Heart right ventricle (tissue), 16 donors: ENCODE measurements around the gene MCRS1. TPM values are rescaled to one million over a fixed set of nuclear protein-coding genes. Genes with fewer than 3 reads are reported as not detected.

Experiments used
- ATAC-seq, 8 donors: fragments of 200-7000 bp; cut with Tn5 transposase; one replicate each; pipeline ENCODE4 v1.9.1; 2020; ENCODE audit warnings: mild to moderate bottlenecking in 8 of 8, moderate library complexity in 8 of 8, moderate number of reproducible peaks in 1 of 8
- DNase-seq, 2 donors: peaks; one replicate each; pipeline ENCODE4 v3.0.0-alpha.2; 2020
- H3K27ac ChIP-seq, 10 donors: fragments of 200-600 bp; sonication (generic) in 2 of 10; one replicate each; pipeline versions ENCODE4 v1.5.0 to v1.8.0; 2020 to 2022; ENCODE audit warnings: mild to moderate bottlenecking in 3 of 10
- H3K27me3 ChIP-seq, 7 donors: fragments of 200-600 bp; one replicate each; pipeline ENCODE4 v1.8.0; 2021 to 2022; ENCODE audit warnings: mild to moderate bottlenecking in 2 of 7
- H3K36me3 ChIP-seq, 9 donors: fragments of 200-600 bp; sonication (generic) in 1 of 9; one replicate each; pipeline versions ENCODE4 v1.5.0 to v1.8.0; 2020 to 2022; ENCODE audit warnings: mild to moderate bottlenecking in 2 of 9
- H3K4me1 ChIP-seq, 9 donors: fragments of 200-600 bp; sonication (generic) in 1 of 9; one replicate each; pipeline versions ENCODE4 v1.5.0 to v1.8.0; 2020 to 2022; ENCODE audit warnings: mild to moderate bottlenecking in 4 of 9
- H3K4me3 ChIP-seq, 10 donors: fragments of 200-600 bp; sonication (generic) in 2 of 10; one replicate each; pipeline versions ENCODE4 v1.5.0 to v1.8.0; 2020 to 2022; ENCODE audit warnings: mild to moderate bottlenecking in 7 of 10, moderate library complexity in 2 of 10
- H3K9me3 ChIP-seq, 11 donors: fragments of 200-600 bp in 10 of 11; sonication (generic) in 2 of 11; one replicate each; pipeline versions ENCODE4 v1.5.0 to v1.8.0; 2013 to 2022; ENCODE audit warnings: mild to moderate bottlenecking in 2 of 11, control low read depth in 1 of 11, moderate library complexity in 1 of 11
- WGBS, 2 donors: extraction: QIAGEN DNeasy Blood & Tissue Kit; methylation state at CpG; one replicate each; pipeline ENCODE4 v1.1.7; 2013; ENCODE audit warnings: inconsistent platforms in 1 of 2; 5-methylcytosine and 5-hydroxymethylcytosine counted together
- intact Hi-C, 10 donors: fragments of 100-400 bp; cut with DNase I; formaldehyde crosslinking; loops; one replicate each; pipeline versions ENCODE4 v1.11.1 to v1.14.2; 2022
- polyA plus RNA-seq, 2 donors: library from polyadenylated mRNA; stranded (reverse); fragments of 200-250 nt; gene quantifications; one replicate each; pipeline ENCODE4 v1.2.3, GENCODE V29; 2013
- total RNA-seq, 10 donors: library from RNA; stranded (reverse); fragmentation: NEBNext Ultra II Directional in 3 of 10; extraction: Animal tissue kit (Norgen Biotek cat#: 25700) in 3 of 10; gene quantifications; one replicate each; pipeline versions ENCODE4 v1.2.1 to v1.2.4, GENCODE V29; 2021 to 2023
- TF ChIP-seq, protein P1 (sequence below), 9 donors: fragments of 200-600 bp; sonication (generic) in 2 of 9; IDR thresholded peaks; one replicate each; pipeline versions ENCODE4 v1.5.0 to v1.8.0; 2021 to 2022; ENCODE audit warnings: antibody characterized with exemption in 9 of 9, mild to moderate bottlenecking in 5 of 9, moderate library complexity in 1 of 9
- donor health status: Arrhythmogenic right ventricular cardiomyopathy.
- donor health status: ischemic (EF 13 %, LVEDD 7.1; RV severe dilation, severe dysfunction).
- donor health status: healthy with polysubstance abuse.
- donor health status: DM: no; HTN: yes; CAD: no.
- donor health status: DM: no; HTN: no; CAD: no.
- donor health status: ischemic (EF 25% LVEDD 6.9; RV normal size, moderate dysfunction).
- donor health status: ischemic (EF 25% LVEDD 5.7; RV mildly dilated, moderate dysfunction).
- donor health status: healthy.
- donor health status: DM: yes; HTN: yes; CAD: no.
- donor health status: Ischemic cardiomyopathy.
- donor health status: ischemic (EF 35%, LVEDD 5.7; RV mildly dilated, moderate dysfunction).
- donor health status: nonischemic (EF 11% LVEDD 7.7; RV severe dilation, severe dysfunction).
- donor health status: DM: yes; HTN: yes; CAD: no.
- donor health status: PGD.
- donor health status: ischemic (EF 29% LVEDD 5.4; RV normal size, mild dysfunction).
- donor health status: nonischemic (EF 23%, LVEDD 6.1; RV moderate dilation, normal function).

Gene MCRS1
- total and polyA plus RNA-seq, 12 donors = 72.6 to 118 (median 82.2) TPM

DNA sequence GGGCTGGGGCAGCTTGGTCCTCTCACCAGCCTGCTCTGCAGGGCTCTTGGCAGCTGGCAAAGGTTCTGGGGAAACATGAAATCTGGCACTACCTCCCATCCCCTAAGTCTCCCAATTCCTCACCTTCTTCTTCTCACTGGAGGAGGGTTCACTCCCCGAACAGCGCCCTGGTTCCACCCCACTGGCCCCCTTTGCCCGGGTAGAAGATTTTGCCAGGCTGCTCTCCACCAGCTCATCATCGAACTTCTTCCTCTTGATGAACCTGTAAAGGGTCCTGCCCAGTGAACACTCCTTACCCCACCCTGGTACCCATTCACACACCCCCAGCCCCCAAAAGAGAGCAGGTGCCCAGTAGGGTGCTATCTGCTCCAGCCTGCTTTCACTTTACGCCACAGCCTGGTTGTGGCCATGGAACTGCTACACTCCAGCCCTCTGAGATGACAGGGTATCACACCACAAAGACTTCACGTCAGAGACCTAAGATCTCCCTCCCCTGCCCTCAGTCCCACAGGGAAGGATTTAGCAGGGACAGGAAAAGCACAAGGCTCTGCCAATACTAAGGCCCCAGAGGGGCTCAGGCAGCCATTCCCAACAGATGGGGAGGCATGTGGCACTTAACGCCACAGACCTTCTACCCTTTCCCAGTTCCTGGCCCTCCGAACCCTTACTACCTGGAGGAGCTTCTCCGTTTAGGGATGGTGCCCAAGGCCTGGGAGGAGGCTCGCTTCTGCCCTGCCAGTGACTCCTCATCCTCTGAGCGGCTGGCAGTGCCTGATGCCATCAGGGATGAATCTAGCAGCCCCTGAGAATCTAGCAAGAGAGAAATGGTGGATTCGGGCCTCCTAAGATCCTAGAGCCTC, 2.3 kb downstream of the MCRS1 start:
- intact Hi-C loops = loop anchor here in 1 of 10 donors (5.0 kb wide), 1 partner anchor 503 kb away; the partner anchor contains the start of gene KMT2D
- TF ChIP-seq, protein P1, sequence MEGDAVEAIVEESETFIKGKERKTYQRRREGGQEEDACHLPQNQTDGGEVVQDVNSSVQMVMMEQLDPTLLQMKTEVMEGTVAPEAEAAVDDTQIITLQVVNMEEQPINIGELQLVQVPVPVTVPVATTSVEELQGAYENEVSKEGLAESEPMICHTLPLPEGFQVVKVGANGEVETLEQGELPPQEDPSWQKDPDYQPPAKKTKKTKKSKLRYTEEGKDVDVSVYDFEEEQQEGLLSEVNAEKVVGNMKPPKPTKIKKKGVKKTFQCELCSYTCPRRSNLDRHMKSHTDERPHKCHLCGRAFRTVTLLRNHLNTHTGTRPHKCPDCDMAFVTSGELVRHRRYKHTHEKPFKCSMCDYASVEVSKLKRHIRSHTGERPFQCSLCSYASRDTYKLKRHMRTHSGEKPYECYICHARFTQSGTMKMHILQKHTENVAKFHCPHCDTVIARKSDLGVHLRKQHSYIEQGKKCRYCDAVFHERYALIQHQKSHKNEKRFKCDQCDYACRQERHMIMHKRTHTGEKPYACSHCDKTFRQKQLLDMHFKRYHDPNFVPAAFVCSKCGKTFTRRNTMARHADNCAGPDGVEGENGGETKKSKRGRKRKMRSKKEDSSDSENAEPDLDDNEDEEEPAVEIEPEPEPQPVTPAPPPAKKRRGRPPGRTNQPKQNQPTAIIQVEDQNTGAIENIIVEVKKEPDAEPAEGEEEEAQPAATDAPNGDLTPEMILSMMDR (IDR thresholded peaks at IDR 0.05) = no peak
- Histone ChIP-seq H3K27me3 (no peaks in the 10 kb centered on the region), H3K9me3 (no peaks in the 10 kb centered on the region), H3K36me3 (peaks cover 0 to 57% (median 41%) of the 10 kb centered on the region in 9 donors), H3K4me3 (no peak overlapping the region), H3K4me1 (peaks cover 15 to 61% (median 45%) of the 10 kb centered on the region in 9 donors), H3K27ac (peak overlapping the region; percentile 76 to 98 (median 94))
- ATAC-seq (peak in 2 of 8 donors; percentile 1 to 11), DNase-seq (no peak)
- WGBS, 2 donors = 87% methylated on average over 12 of the region's 12 CpGs

DNA sequence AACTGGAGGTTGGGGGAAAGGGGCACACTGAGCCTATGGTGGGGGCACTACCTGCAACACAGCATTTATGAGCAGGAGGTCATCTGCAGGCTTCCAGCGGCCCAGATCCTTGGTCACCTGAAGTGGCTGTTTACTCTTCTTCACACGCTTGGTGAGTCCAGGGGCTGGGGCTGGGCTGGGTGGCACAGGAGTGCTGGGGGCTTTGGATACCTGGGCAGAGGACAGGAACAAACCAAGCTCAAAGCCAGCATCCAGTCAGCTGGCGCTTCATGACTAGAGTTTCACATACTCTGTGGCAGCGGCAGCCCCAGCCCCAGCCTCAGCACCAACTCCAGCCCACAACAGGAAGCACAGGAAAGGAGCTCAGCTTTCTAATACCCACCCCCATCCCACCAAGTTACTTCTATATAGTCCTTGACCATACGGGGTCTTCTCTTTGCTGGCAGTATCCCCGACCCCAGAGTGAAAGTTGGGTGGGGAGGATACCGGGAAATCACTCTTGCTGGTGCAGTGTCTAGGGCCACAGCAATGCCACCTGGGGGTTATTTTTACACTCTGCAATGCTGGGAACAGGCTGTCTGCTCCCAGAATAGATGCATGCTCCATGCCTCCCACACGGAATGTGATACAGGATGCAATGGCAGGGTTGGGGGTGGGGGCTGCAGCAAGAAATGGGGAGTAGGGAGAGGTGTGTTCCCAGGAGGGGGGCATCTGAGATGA, 3.1 kb downstream of the MCRS1 start:
- H3K27ac ChIP-seq = peak overlapping the region; percentile 76 to 98 (median 94)
- H3K4me1 ChIP-seq = peaks cover 15 to 53% (median 38%) of the 10 kb centered on the region in 9 donors
- intact Hi-C loops = loop anchor here in 1 of 10 donors (5.0 kb wide), 1 partner anchor 503 kb away; the partner anchor contains the start of gene KMT2D
- 48 to 68% methylated on average over 8 of the region's 8 CpGs for whole genome bisulfite sequencing, 2 donors
- ATAC-seq = peak; percentile 20 to 83 (median 74)
- TF ChIP-seq, protein P1 (IDR thresholded peaks at IDR 0.05) = peak in 3 of 9 donors; percentile 28 to 30 (median 29)
- no peaks in the 10 kb centered on the region for H3K27me3 ChIP-seq
- H3K36me3 ChIP-seq = peaks cover 0 to 62% (median 48%) of the 10 kb centered on the region in 9 donors
- peak in 1 of 2 donors; percentile 52 for DNase-seq
- H3K4me3 ChIP-seq = peak overlapping the region in 6 of 10 donors; percentile 5 to 28 (median 10)
- H3K9me3 ChIP-seq = no peaks in the 10 kb centered on the region

DNA sequence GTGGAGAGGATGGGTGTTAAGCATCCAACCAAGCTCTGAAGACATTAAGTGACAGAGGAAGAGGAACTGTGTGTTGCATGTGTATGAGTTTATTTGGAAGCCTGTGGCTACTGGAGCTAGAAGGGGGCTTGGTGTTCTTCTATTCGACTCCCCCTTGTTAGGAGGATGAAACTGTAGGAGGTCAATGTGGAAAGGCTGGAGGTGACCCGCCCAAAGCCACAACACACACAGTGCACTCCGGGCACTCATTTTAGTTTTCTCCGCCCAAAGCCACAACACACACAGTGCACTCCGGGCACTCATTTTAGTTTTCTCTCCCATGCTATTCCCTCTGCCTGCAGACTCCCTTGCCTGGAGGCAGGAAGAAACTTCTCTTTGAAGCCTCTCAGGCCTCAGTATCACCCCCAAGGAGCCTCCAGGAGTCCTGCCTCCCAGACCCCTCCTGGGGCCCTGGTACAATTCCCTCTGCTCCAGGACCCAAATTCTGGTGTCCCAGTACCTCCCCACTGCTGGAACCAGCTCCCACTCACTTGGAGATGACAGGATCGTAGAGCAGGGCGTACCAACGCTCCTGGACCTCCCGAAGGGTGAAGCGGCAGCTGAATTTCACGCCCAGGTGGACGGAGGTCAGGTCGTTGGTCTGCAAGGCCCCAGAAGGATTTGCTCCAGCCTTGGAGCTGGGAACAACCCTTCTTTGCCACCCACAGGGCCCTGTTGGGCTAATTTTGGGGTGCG, 3.8 kb downstream of the MCRS1 start:
- Histone ChIP-seq H3K4me3 (peak overlapping the region in 5 of 10 donors; percentile 5 to 13 (median 11)), H3K36me3 (peaks cover 4 to 69% (median 56%) of the 10 kb centered on the region in 9 donors), H3K27me3 (no peaks in the 10 kb centered on the region), H3K9me3 (no peaks in the 10 kb centered on the region), H3K4me1 (peaks cover 15 to 46% (median 31%) of the 10 kb centered on the region in 9 donors), H3K27ac (peak overlapping the region; percentile 57 to 98 (median 94))
- no peak for ATAC-seq
- intact Hi-C loops = no loop called here
- TF ChIP-seq, protein P1 (IDR thresholded peaks at IDR 0.05) = no peak
- 91% methylated on average over 14 of the region's 14 CpGs for WGBS, 2 donors
- DNase-seq = no peak
